Measurements from ENCODE around the gene C1orf167.

DNA sequence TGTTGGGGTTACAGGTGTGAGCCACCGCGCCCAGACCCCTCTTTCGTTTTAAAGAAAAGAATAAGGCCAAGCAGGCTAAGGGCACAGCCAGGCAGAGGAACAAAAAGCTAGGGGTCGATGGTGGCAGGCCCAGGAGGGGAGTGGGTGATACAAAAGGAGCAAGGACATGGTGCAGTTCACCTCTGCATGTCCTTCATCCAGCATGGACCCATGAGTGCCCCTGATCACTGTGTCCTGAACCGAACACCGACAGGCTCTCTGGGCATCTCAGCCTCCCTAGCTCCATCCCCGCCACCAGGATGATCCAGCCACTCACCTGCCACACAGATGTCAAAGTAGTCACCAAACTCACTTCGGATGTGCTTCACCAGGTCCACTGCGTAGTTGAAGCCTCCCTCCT, 37.9 kb downstream of the C1orf167 start:
- TF ChIP-seq, protein P1, sequence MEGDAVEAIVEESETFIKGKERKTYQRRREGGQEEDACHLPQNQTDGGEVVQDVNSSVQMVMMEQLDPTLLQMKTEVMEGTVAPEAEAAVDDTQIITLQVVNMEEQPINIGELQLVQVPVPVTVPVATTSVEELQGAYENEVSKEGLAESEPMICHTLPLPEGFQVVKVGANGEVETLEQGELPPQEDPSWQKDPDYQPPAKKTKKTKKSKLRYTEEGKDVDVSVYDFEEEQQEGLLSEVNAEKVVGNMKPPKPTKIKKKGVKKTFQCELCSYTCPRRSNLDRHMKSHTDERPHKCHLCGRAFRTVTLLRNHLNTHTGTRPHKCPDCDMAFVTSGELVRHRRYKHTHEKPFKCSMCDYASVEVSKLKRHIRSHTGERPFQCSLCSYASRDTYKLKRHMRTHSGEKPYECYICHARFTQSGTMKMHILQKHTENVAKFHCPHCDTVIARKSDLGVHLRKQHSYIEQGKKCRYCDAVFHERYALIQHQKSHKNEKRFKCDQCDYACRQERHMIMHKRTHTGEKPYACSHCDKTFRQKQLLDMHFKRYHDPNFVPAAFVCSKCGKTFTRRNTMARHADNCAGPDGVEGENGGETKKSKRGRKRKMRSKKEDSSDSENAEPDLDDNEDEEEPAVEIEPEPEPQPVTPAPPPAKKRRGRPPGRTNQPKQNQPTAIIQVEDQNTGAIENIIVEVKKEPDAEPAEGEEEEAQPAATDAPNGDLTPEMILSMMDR (IDR thresholded peaks at IDR 0.05; ENCODE audit: low read depth, low read length), result no peak
- no peak for TF ChIP-seq EZH2phosphoT487 (IDR thresholded peaks at IDR 0.05; ENCODE audit: low read depth)

All from OCI-LY3 (cell line).